A549 (cell line): ENCODE data around the gene MAST2. TPM values are rescaled to one million over a fixed set of nuclear protein-coding genes. Genes with fewer than 3 reads are reported as not detected.
A peak's percentile ranks its signal among the peaks of the same experiment; 100 is the strongest.

Experiments
- ATAC-seq, 2 experiments: fragments of 200-7000 bp in 1 of 2; fragments of >200 bp in 1 of 2; cut with Nextera tagmentation in 1 of 2; cut with Tn5 transposase in 1 of 2; 3 replicates each; pipeline versions ENCODE4 v1.8.0 to v1.9.1; 2018 to 2020; ENCODE audit warnings: mild to moderate bottlenecking in 1 of 2, moderate library complexity in 1 of 2
- CTCF ChIA-PET: fragments of 300-600 bp; sonication (Branson Sonifier 250); formaldehyde crosslinking; extraction: SDS; loops from one replicate; lab custom pipeline; 2021; ENCODE audit warnings: antibody characterized with exemption, inconsistent platforms; lab: Yijun Ruan, JAX
- POLR2A ChIA-PET: fragments of 350-600 bp; formaldehyde crosslinking; extraction: SDS; loops from one replicate; lab custom pipeline; 2021; ENCODE audit warnings: antibody characterized with exemption, inconsistent platforms; lab: Yijun Ruan, JAX
- DNase-seq, 2 experiments: peaks; one replicate each; pipeline versions ENCODE4 v3.0.0 to v3.0.0-alpha.2; 2011 to 2016; ENCODE audit warnings: low read depth in 1 of 2, low spot score in 1 of 2
- FAIRE-seq: peaks from 2 replicates; lab custom pipeline; 2011; peaks lifted over from hg19 to GRCh38; lab: Jason Lieb, UNC
- H3K27ac ChIP-seq, 2 experiments: fragments of >200 bp; sonication (Bioruptor Twin); formaldehyde crosslinking; 3 replicates each; pipeline ENCODE4 v1.5.1; 2016 to 2017
- H3K4me1 ChIP-seq: fragments of >200 bp; sonication (Bioruptor Twin); formaldehyde crosslinking; 3 replicates; pipeline ENCODE4 v1.6.1; 2016
- H3K4me2 ChIP-seq: fragments of >200 bp; sonication (Bioruptor Twin); formaldehyde crosslinking; 3 replicates; pipeline ENCODE4 v1.6.1; 2016
- H3K4me3 ChIP-seq: fragments of >200 bp; sonication (Bioruptor Twin); formaldehyde crosslinking; 3 replicates; pipeline ENCODE4 v1.5.1; 2016
- H3K9me3 ChIP-seq: fragments of >200 bp; sonication (Bioruptor Twin); formaldehyde crosslinking; 3 replicates; pipeline ENCODE4 v1.6.1; 2016
- CBX8 ChIP-seq: fragments of 200-600 bp; sonication (generic); IDR thresholded peaks from 2 replicates; pipeline ENCODE4 v1.6.1; 2016
- CHD2 ChIP-seq: fragments of 150-350 bp; IDR thresholded peaks from 2 replicates; pipeline ENCODE4 v1.6.1; 2014; ENCODE audit warnings: low read length; ENCODE audit not compliant: partially characterized antibody
- EHMT2 ChIP-seq: fragments of 200-600 bp; sonication (generic); IDR thresholded peaks from 2 replicates; pipeline ENCODE4 v1.6.1; 2016; ENCODE audit warnings: antibody characterized with exemption, low read depth, mild to moderate bottlenecking, moderate library complexity
- EP300 ChIP-seq, 2 experiments: fragments of >200 bp; sonication (Bioruptor Twin); formaldehyde crosslinking; IDR thresholded peaks; 2 replicates in 1 of 2; 3 replicates in 1 of 2; pipeline ENCODE4 v1.6.1; 2016 to 2017
- ESRRA ChIP-seq: fragments of 150-350 bp; IDR thresholded peaks from 2 replicates; pipeline ENCODE4 v1.6.1; 2014; ENCODE audit warnings: mild to moderate bottlenecking, low read length, borderline replicate concordance
- FOSB ChIP-seq: fragments of 250-450 bp; sonication (Bioruptor Pico); IDR thresholded peaks from 2 replicates; pipeline ENCODE4 v1.5.0; 2020; ENCODE audit warnings: mild to moderate bottlenecking, moderate library complexity
- FOSL2 ChIP-seq, 2 experiments: fragments of 450-650 bp in 1 of 2; fragments of >200 bp in 1 of 2; sonication (Bioruptor Twin) in 1 of 2; formaldehyde crosslinking; IDR thresholded peaks; 2 replicates each; pipeline versions ENCODE4 v1.5.0 to v1.6.1; 2016 to 2020; ENCODE audit warnings: mild to moderate bottlenecking in 1 of 2, moderate library complexity in 1 of 2
- FOXS1 ChIP-seq: fragments of 250-450 bp; sonication (Bioruptor Pico); IDR thresholded peaks from 2 replicates; pipeline ENCODE4 v1.5.0; 2020; ENCODE audit warnings: mild to moderate bottlenecking, moderate library complexity
- HOXA7 ChIP-seq: fragments of 250-450 bp; sonication (Bioruptor Pico); IDR thresholded peaks from 2 replicates; pipeline ENCODE4 v1.5.0; 2020; ENCODE audit warnings: mild to moderate bottlenecking, moderate library complexity
- HOXB5 ChIP-seq: fragments of 250-450 bp; sonication (Bioruptor Pico); IDR thresholded peaks from 2 replicates; pipeline ENCODE4 v1.5.0; 2020; ENCODE audit warnings: mild to moderate bottlenecking, moderate library complexity
- JUN ChIP-seq, 2 experiments: fragments of >200 bp; sonication (Bioruptor Twin); formaldehyde crosslinking; IDR thresholded peaks; 2 replicates in 1 of 2; 3 replicates in 1 of 2; pipeline ENCODE4 v1.6.1; 2016 to 2017
- JUNB ChIP-seq: fragments of >200 bp; sonication (Bioruptor Twin); formaldehyde crosslinking; IDR thresholded peaks from 2 replicates; pipeline ENCODE4 v1.6.1; 2016
- KDM1A ChIP-seq: fragments of 200-600 bp; sonication (generic); IDR thresholded peaks from 2 replicates; pipeline ENCODE4 v1.6.1; 2016; ENCODE audit warnings: low read depth, mild to moderate bottlenecking
- MAFK ChIP-seq: fragments of 450-650 bp; IDR thresholded peaks from 2 replicates; pipeline ENCODE4 v1.6.1; 2014; ENCODE audit not compliant: partially characterized antibody
- NPAS2 ChIP-seq: fragments of 250-450 bp; sonication (Bioruptor Pico); IDR thresholded peaks from 2 replicates; pipeline ENCODE4 v1.8.0; 2022; ENCODE audit warnings: mild to moderate bottlenecking, moderate library complexity, borderline replicate concordance
- PHF8 ChIP-seq: fragments of 200-600 bp; sonication (generic); IDR thresholded peaks from 2 replicates; pipeline ENCODE4 v1.6.1; 2016; ENCODE audit warnings: low read depth, mild to moderate bottlenecking, antibody characterized with exemption, moderate library complexity, borderline replicate concordance
- POLR2AphosphoS2 ChIP-seq: conservative IDR thresholded peaks from 2 replicates; pipeline ENCODE4 v1.6.1; 2012; ENCODE audit warnings: low read length, improper control_type of control experiment, inconsistent platforms
- RCOR1 ChIP-seq: fragments of 150-350 bp; IDR thresholded peaks from 2 replicates; pipeline ENCODE4 v1.6.1; 2014; ENCODE audit warnings: antibody characterized with exemption, low read length, low read depth
- RNF2 ChIP-seq: fragments of 200-600 bp; sonication (generic); IDR thresholded peaks from 2 replicates; pipeline ENCODE4 v1.6.1; 2016; ENCODE audit warnings: low read depth, mild to moderate bottlenecking, antibody characterized with exemption, moderate library complexity, borderline replicate concordance
- SMC3 ChIP-seq: fragments of >200 bp; sonication (Bioruptor Twin); formaldehyde crosslinking; IDR thresholded peaks from 3 replicates; pipeline ENCODE4 v1.6.1; 2018; ENCODE audit warnings: inconsistent platforms
- TP53 ChIP-seq: fragments of 250-450 bp; sonication (Bioruptor Pico); IDR thresholded peaks from 2 replicates; pipeline ENCODE4 v1.5.0; 2021; ENCODE audit warnings: mild to moderate bottlenecking, moderate library complexity
- ZC3H11A ChIP-seq: fragments of 450-650 bp; IDR thresholded peaks from 2 replicates; pipeline ENCODE4 v1.6.1; 2014; ENCODE audit warnings: antibody characterized with exemption, mild to moderate bottlenecking
- ZSCAN20 ChIP-seq: fragments of 250-450 bp; sonication (Bioruptor Pico); IDR thresholded peaks from 2 replicates; pipeline ENCODE4 v1.8.0; 2022; ENCODE audit warnings: mild to moderate bottlenecking, moderate library complexity
- WGBS: methylation state at CpG from one replicate; pipeline ENCODE4 v1.1.6; 2017; ENCODE audit errors: missing lambda C conversion rate; 5-methylcytosine and 5-hydroxymethylcytosine counted together
- polyA plus RNA-seq, 4 experiments: library from polyadenylated mRNA; depleted of rRNA in 3 of 4; stranded (reverse); fragments of >200 nt; fragmentation: RNase III in 1 of 4; extraction: RNeasy Plus Mini Kit Qiagen cat#74134 plus additional on column Dnase treatment in 1 of 4; gene quantifications; 2 replicates in 3 of 4; 3 replicates in 1 of 4; pipeline ENCODE4 v1.2.3, GENCODE V29; 2011 to 2017
- TF ChIP-seq, protein P1 (sequence below): fragments of >200 bp; sonication (Bioruptor Twin); formaldehyde crosslinking; IDR thresholded peaks from 3 replicates; pipeline ENCODE4 v1.6.1; 2016
- TF ChIP-seq, protein P2 (sequence below): fragments of >200 bp; sonication (Bioruptor Twin); formaldehyde crosslinking; IDR thresholded peaks from 2 replicates; pipeline ENCODE4 v1.6.1; 2016
- TF ChIP-seq, protein P3 (sequence below): IDR thresholded peaks from 2 replicates; pipeline ENCODE4 v1.6.1; 2012; ENCODE audit warnings: low read depth, borderline replicate concordance

MAST2 gene
- polyA plus RNA-seq, 2 of the 4 experiments (the other 2 are of a cell fraction) = 19.3 to 20.5 TPM

DNA sequence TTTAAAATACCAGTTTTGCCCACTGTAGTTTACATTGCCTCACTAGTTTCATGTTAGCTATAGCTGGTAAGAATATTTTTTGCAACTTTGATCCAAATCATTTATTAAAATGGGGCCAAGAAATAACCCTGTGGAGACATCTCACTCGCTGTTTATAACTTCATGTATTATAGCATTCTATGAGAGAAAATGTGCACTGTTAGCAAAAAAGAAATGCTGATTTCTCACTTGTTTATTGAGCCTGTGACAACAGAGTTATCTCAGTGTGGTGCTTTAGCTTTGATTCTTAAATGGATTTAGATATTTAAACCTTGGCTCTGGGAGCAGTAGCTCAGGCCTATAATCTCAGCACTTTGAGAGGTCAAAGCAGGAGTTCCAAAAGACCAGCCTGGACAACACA is 201.1 kb downstream of the MAST2 start:
- TF ChIP-seq SMC3 (no peak), MAFK (peak; percentile 79)
- H3K9me3 ChIP-seq = no peaks in the 10 kb centered on the region
- FAIRE-seq = no peak
- no peak for ATAC-seq
- 0 out of 3 replicates have a peak, but pooled peaks cover under 1% of the 10 kb centered on the region for H3K4me1 ChIP-seq
- ChIA-PET POLR2A (no interaction called here), CTCF (no interaction called here)
- DNase-seq = no peak
- H3K4me3 ChIP-seq = no peak overlapping the region
- no peak overlapping the region for H3K4me2 ChIP-seq
- WGBS = 90% methylated on average over 1 of the region's 1 CpG
- no peak overlapping the region for H3K27ac ChIP-seq

DNA sequence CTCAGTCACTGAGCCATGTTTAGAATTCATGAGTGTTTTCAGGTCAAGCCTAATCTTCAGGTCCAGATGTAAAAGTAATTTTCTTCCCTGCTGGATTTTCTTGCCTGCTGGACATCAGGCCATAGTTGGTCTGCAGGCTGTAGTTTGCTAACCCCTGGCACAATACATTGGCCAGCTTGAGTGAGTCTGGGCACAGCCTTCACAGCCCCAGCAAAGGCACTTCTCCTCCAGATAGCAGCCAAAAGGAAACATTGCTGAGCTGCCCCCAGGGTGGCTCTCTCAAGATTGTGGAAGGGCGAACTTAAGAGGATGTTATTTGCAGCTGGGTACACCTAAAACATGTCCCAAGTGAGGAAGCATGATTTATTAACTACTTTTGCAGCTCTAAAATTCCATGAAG is 202.2 kb downstream of the MAST2 start:
- POLR2A ChIA-PET = no interaction called here
- DNase-seq = no peak
- WGBS = 100% methylated on average over 1 of the region's 1 CpG
- FAIRE-seq = no peak
- CTCF ChIA-PET = no interaction called here
- no peaks in the 10 kb centered on the region for H3K9me3 ChIP-seq
- H3K4me2 ChIP-seq = no peak overlapping the region
- no peak for ATAC-seq
- H3K4me1 ChIP-seq = no peaks in the 10 kb centered on the region
- TF ChIP-seq RNF2 (no peak), FOXS1 (CRISPR knock-in tag) (no peak)
- H3K4me3 ChIP-seq = no peak overlapping the region
- no peak overlapping the region for H3K27ac ChIP-seq

DNA sequence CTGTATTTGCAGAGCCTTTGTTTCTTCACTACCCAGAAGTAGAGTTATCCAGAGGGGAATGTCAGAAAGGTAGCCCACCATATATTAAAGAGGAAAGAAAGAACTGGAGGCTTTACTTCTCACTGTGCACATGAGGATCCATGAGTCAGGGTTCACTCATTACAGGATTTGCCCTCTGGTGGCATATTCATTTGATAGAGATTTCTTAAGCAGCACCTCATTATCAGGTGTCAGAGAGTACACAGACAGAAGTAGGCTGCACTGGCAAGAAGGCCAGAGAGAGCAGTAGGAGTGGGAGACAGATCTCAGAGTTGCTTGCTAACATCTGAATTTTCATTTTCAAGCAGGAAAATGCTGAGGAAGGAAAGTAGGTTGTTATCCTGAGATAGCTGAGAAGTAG is 205.2 kb downstream of the MAST2 start:
- Histone ChIP-seq H3K4me1 (no peaks in the 10 kb centered on the region), H3K9me3 (no peaks in the 10 kb centered on the region), H3K27ac (no peak overlapping the region), H3K4me3 (no peak overlapping the region), H3K4me2 (no peak overlapping the region)
- ChIA-PET CTCF (no interaction called here), POLR2A (no interaction called here)
- FAIRE-seq (no peak), DNase-seq (no peak), ATAC-seq (no peak)
- TF ChIP-seq FOSB (CRISPR knock-in tag) (no peak), FOXS1 (CRISPR knock-in tag) (no peak), ZSCAN20 (no peak), HOXA7 (CRISPR knock-in tag) (no peak), EHMT2 (no peak), JUNB (no peak), POLR2AphosphoS2 (no peak)
- TF ChIP-seq, protein P1, sequence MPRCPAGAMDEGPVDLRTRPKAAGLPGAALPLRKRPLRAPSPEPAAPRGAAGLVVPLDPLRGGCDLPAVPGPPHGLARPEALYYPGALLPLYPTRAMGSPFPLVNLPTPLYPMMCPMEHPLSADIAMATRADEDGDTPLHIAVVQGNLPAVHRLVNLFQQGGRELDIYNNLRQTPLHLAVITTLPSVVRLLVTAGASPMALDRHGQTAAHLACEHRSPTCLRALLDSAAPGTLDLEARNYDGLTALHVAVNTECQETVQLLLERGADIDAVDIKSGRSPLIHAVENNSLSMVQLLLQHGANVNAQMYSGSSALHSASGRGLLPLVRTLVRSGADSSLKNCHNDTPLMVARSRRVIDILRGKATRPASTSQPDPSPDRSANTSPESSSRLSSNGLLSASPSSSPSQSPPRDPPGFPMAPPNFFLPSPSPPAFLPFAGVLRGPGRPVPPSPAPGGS = no peak
- TF ChIP-seq, protein P2, sequence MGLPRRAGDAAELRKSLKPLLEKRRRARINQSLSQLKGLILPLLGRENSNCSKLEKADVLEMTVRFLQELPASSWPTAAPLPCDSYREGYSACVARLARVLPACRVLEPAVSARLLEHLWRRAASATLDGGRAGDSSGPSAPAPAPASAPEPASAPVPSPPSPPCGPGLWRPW = no peak

DNA sequence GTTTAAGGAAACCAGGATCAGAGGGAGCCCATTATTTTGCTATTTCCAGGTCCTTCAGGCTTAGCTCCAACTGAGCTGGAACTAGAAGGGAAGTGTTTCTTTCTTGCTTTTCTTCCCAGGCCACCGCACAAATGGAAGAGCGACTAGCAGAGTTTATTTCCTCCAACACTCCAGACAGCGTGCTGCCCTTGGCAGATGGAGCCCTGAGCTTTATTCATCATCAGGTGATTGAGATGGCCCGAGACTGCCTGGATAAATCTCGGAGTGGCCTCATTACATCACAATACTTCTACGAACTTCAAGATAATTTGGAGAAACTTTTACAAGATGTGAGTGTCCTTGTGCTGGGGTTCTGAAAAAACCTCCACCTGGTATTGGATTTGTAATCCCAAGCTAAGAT is 207.2 kb downstream of the MAST2 start:
- H3K27ac ChIP-seq = no peak overlapping the region
- ChIA-PET CTCF (interaction anchor here (1.3 kb wide), 1 partner anchor 16 kb away, joined by 5 read pairs; no protein-coding TSS in a partner anchor), POLR2A (no interaction called here)
- 92% methylated on average over 6 of the region's 6 CpGs for WGBS
- FAIRE-seq = no peak
- DNase-seq = no peak
- no peak for ATAC-seq
- H3K9me3 ChIP-seq = no peaks in the 10 kb centered on the region
- no peak overlapping the region for H3K4me2 ChIP-seq
- H3K4me3 ChIP-seq = no peak overlapping the region
- TF ChIP-seq HOXA7 (CRISPR knock-in tag) = no peak
- no peak for TF ChIP-seq NPAS2
- TF ChIP-seq FOSL2 (IDR thresholded peaks at IDR 0.05) = no peak
- no peak for TF ChIP-seq FOSL2 (CRISPR knock-in tag; IDR thresholded peaks at IDR 0.05)
- TF ChIP-seq PHF8 = no peak
- TF ChIP-seq EP300 (IDR thresholded peaks at IDR 0.05) = no peak
- TF ChIP-seq ZSCAN20 = no peak
- no peak for TF ChIP-seq RCOR1
- no peak for TF ChIP-seq EHMT2
- no peak for TF ChIP-seq HOXB5
- no peak for TF ChIP-seq CHD2
- TF ChIP-seq, protein P3, sequence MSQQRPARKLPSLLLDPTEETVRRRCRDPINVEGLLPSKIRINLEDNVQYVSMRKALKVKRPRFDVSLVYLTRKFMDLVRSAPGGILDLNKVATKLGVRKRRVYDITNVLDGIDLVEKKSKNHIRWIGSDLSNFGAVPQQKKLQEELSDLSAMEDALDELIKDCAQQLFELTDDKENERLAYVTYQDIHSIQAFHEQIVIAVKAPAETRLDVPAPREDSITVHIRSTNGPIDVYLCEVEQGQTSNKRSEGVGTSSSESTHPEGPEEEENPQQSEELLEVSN = no peak
- TF ChIP-seq MAFK = no peak
- no peak for TF ChIP-seq ZC3H11A
- no peak for TF ChIP-seq ESRRA
- TF ChIP-seq TP53 (CRISPR knock-in tag) = no peak
- TF ChIP-seq JUN (IDR thresholded peaks at IDR 0.05) = no peak
- TF ChIP-seq CBX8 = no peak
- no peak for TF ChIP-seq KDM1A
- TF ChIP-seq, all 56 proteins: peak for 0
- H3K4me1 ChIP-seq = no peaks in the 10 kb centered on the region
